Effector CD8-positive, alpha-beta T cell (primary cell): ENCODE data around the gene MTAP.

ENCODE experiments used
- DNase-seq: peaks from one replicate; lab custom pipeline; 2025; lab: John Stamatoyannopoulos, UW

Gene MTAP

GRCh38 chr9:21969011-21969940 lies 166.8 kb downstream of the MTAP start:
- DNase-seq = no peak

- no peak for DNase-seq
Measured at GRCh38 chr9:21969951-21970799, 167.7 kb downstream of the MTAP start.

GRCh38 chr9:21970800-21971640 lies 168.6 kb downstream of the MTAP start:
- DNase-seq = no peak

- no peak for DNase-seq
Measured at GRCh38 chr9:21972361-21972760, 169.9 kb downstream of the MTAP start.

- no peak for DNase-seq
Measured at GRCh38 chr9:21974343-21974721, 171.9 kb downstream of the MTAP start.

- DNase-seq = no peak
Measured at GRCh38 chr9:21974722-21975409, 172.4 kb downstream of the MTAP start.

GRCh38 chr9:21976334-21976875 lies 174.0 kb downstream of the MTAP start:
- DNase-seq = no peak

GRCh38 chr9:21982391-21982790 lies 180.0 kb downstream of the MTAP start:
- DNase-seq = no peak

GRCh38 chr9:21982861-21983560 lies 180.6 kb downstream of the MTAP start:
- DNase-seq = no peak

GRCh38 chr9:21983561-21983935 lies 181.1 kb downstream of the MTAP start:
- DNase-seq = no peak

- DNase-seq = no peak
Measured at GRCh38 chr9:21984101-21984500, 181.7 kb downstream of the MTAP start.

- no peak for DNase-seq
Measured at GRCh38 chr9:21985964-21986667, 183.7 kb downstream of the MTAP start.
